Thoracic aorta (tissue), 2 donors: ENCODE data around the gene PBX4. TPM values are rescaled to one million over a fixed set of nuclear protein-coding genes. Genes with fewer than 3 reads are reported as not detected.
A peak's percentile ranks its signal among the peaks of the same experiment; 100 is the strongest.

Source experiments
- ATAC-seq: fragments of 150-250 bp; one replicate; pipeline ENCODE4 v1.8.0; 2017; ENCODE audit warnings: low read depth; ENCODE audit not compliant: insufficient number of reproducible peaks, low FRiP score
- DNase-seq: peaks from one replicate; pipeline ENCODE4 v3.0.0-alpha.2; 2020; ENCODE audit warnings: low spot score
- H3K27ac ChIP-seq, 2 donors: fragments of 200-600 bp; sonication (generic); 1 replicate in 1 of 2; 2 replicates in 1 of 2; pipeline ENCODE4 v1.5.1; 2016; ENCODE audit warnings: mild to moderate bottlenecking in 2 of 2, moderate library complexity in 2 of 2
- H3K27me3 ChIP-seq: fragments of 200-600 bp; sonication (generic); replicated peaks from 2 replicates; pipeline ENCODE4 v1.6.0; 2016; ENCODE audit warnings: mild to moderate bottlenecking; ENCODE audit not compliant: insufficient read depth
- H3K36me3 ChIP-seq: fragments of 200-600 bp; sonication (generic); one replicate; pipeline ENCODE4 v1.5.1; 2016
- H3K4me1 ChIP-seq, 2 donors: fragments of 200-600 bp; sonication (generic); 1 replicate in 1 of 2; 2 replicates in 1 of 2; pipeline versions ENCODE4 v1.5.1 to v1.6.0; 2016; ENCODE audit warnings: low read depth in 2 of 2, mild to moderate bottlenecking in 1 of 2; ENCODE audit not compliant: control insufficient read depth in 1 of 2
- H3K4me3 ChIP-seq: fragments of 200-600 bp; sonication (generic); 2 replicates; pipeline ENCODE4 v1.5.1; 2016; ENCODE audit warnings: mild to moderate bottlenecking
- H3K9me3 ChIP-seq: fragments of 200-600 bp; sonication (generic); 2 replicates; pipeline ENCODE4 v1.5.1; 2016
- total RNA-seq, 2 donors: library from RNA; depleted of rRNA; stranded (reverse); fragments of >200 nt; gene quantifications; one replicate each; pipeline versions ENCODE4 v1.1.0 to v1.2.3, GENCODE V29; 2016
- TF ChIP-seq, protein P1 (sequence below): fragments of 200-600 bp; sonication (generic); IDR thresholded peaks from one replicate; pipeline ENCODE4 v1.5.1; 2019; ENCODE audit warnings: antibody characterized with exemption

PBX4 gene
- total RNA-seq, 2 donors from 2014 or later, result not detected

DNA sequence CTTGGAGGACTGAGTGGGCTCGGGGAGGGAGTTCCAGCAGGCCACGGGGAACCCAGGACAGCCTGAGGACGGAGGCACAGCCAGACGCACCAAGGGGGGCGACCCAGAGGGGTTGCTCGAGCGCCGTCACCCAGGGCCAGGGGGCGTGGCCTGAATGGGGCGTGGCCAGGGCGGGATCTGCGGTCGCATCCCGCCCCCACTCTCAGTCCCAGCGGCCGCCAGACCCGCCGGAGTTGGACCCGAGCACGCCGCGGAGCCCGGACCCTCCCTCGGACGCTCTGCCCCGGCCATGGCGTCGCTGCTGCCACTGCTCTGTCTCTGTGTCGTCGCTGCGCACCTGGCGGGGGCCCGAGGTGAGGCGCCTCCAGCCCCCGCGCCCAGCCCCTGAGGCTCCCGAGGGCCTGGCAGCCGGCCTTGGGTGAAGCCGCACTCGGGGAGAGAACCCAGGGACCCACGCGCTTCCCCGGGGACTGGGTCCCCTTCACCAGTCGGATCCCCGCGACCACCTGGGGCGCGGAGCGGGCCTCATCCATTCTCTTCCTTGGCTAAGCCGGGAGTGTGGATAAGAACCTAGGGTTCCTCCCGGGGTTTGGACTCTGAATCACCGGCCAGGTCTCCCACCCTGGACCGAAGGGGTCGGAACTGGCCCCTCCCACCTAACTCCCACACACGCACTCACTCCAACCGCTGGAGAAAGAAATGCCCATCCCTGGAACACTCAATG is 80.3 kb downstream of the PBX4 start, which contains the start of gene CILP2:
Gene CILP2 (plus strand): TSS at position 205 of the 724 bp plus-strand sequence. CDS start 85 bp downstream, at position 290.
- H3K4me3 ChIP-seq, result peak within 1 kb of the TSS; percentile 55
- H3K27me3 ChIP-seq, result no peaks in the 10 kb centered on the region
- TF ChIP-seq, protein P1, sequence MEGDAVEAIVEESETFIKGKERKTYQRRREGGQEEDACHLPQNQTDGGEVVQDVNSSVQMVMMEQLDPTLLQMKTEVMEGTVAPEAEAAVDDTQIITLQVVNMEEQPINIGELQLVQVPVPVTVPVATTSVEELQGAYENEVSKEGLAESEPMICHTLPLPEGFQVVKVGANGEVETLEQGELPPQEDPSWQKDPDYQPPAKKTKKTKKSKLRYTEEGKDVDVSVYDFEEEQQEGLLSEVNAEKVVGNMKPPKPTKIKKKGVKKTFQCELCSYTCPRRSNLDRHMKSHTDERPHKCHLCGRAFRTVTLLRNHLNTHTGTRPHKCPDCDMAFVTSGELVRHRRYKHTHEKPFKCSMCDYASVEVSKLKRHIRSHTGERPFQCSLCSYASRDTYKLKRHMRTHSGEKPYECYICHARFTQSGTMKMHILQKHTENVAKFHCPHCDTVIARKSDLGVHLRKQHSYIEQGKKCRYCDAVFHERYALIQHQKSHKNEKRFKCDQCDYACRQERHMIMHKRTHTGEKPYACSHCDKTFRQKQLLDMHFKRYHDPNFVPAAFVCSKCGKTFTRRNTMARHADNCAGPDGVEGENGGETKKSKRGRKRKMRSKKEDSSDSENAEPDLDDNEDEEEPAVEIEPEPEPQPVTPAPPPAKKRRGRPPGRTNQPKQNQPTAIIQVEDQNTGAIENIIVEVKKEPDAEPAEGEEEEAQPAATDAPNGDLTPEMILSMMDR, result no peak
- DNase-seq (no peak), ATAC-seq (no peak)
- H3K4me1 ChIP-seq, result peaks cover 4 to 32% of the 10 kb centered on the region in 2 donors
- H3K36me3 ChIP-seq, result no peaks in the 10 kb centered on the region
- no peaks in the 10 kb centered on the region for H3K9me3 ChIP-seq
- no peak within 1 kb of the TSS for H3K27ac ChIP-seq

DNA sequence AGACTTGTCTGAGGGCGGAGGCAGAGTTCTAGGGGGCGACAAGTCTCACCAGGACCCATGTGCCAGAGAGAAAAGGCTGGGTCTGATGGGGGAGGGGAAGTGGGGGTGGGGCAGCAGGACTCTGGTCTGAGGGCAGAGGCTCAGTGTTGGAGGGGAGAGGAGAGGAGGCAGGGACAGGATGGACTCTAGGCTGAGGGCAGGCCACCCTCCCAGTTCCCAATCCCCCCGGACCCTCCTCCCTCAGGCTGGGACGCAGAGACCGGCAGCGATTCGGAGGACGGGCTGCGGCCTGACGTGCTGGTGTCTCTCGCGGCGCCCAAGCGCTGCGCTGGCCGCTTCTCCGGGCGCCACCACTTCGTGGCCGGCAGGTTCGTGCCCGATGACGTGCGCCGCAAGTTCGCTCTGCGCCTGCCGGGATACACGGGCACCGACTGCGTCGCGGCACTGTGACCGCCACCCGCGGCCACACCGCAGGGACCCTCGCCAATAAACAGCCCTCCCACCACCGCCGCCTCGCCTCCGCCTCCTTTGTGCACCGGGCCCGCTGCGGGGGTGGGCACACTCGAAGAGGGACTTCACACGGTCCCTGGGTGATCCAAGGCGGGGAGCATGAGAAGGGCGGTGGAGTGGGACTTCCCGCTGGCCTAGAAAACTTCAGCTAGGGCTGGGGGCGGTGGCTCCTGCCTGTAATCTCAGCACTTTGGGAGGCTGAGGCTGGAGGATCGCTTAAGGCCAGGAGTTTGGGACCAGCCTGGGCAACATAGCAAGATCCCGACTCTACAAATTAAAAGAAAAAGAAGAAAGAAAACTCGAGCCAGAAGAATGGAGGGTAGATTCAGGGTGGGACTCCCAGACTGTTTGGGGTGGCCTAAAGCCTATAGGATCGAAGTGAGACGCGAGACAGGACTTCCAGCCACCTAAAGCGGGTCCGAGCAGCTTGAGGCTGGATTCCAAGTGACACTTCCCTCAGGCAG is 81.1 kb downstream of the PBX4 start:
- ATAC-seq, result no peak
- Histone ChIP-seq H3K36me3 (no peaks in the 10 kb centered on the region), H3K4me1 (peaks cover 4 to 32% of the 10 kb centered on the region in 2 donors), H3K4me3 (peak overlapping the region; percentile 55), H3K27ac (no peak overlapping the region), H3K9me3 (no peaks in the 10 kb centered on the region), H3K27me3 (no peaks in the 10 kb centered on the region)
- TF ChIP-seq, protein P1, result no peak
- no peak for DNase-seq

DNA sequence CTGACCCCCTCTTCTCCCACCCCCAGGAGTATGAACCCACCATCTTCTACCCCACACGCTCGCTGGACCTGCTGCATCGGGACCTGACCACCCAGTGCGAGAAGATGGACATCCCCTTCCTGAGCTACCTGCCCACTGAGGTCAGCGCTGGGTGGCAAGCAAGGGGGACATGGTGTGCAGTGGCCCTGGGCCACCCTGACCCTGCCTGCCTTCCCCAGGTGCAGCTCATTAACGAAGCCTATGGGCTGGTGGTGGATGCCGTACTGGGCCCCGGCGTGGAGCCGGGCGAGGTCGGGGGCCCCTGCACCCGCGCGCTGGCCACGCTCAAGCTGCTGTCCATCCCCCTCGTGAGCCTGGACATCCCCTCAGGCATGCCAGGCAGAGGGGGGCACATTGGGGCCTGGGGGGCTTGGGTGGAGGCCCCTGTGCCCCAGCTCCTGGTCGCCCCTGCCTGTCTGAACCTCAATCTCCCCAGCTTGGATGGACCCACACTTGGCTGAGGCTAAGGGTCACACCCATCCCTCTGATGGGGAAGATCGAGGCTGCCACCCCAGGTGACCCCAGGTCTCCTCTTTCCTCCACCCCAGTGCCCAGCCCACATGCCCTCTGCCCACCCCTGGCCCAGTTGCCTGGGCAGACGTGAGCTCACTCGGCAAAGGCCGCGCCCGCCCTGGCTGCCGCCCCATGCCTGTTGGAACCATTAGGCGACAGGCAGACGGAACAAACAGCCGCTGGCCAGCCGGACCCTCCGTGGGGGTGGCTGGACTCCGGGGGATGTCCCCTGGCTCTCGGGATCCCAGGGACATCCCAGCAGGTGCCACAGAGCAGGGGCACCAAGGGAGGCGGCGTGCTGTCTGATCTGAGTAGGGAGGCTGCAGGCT is 82.9 kb downstream of the PBX4 start:
- Histone ChIP-seq H3K27ac (no peak overlapping the region), H3K9me3 (no peaks in the 10 kb centered on the region), H3K36me3 (no peaks in the 10 kb centered on the region), H3K4me3 (no peak overlapping the region), H3K4me1 (peaks cover 4 to 26% of the 10 kb centered on the region in 2 donors), H3K27me3 (no peaks in the 10 kb centered on the region)
- ATAC-seq (no peak), DNase-seq (no peak)
- TF ChIP-seq, protein P1, result no peak

DNA sequence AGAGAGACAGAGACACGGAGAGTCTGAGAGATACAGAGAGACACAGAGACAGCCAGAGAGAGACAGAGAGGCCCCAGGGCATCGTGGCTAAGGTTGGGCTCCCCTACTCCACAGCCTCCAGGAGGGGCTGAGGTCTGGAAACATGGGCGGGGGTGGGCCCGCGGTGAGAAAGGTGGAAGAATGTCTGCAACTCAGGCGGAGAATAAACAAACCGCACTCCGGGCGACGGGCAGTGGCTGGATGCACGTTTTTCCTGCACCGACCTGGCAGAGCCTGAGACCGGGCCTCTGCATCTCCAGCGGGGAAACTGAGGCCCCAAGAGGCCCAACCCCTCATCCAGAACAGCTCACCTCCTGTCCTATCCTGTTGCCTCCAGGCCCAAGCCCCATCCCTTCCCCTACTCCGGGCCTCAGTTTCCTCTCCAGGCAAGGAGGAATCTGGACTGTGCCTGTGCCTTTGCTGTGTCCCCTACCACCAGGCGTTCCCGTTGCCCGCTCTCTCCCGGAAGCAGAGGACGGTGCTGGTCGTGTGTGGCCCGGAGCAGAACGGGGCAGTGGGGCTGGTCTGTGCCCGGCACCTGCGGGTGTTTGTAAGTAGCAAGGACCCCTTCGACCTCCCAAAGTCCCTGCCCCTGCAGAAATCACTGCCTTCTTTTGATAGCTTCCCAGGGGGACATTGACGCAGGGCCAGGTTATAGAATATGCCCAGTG is 83.8 kb downstream of the PBX4 start:
- Histone ChIP-seq H3K4me3 (no peak overlapping the region), H3K27me3 (no peaks in the 10 kb centered on the region), H3K9me3 (no peaks in the 10 kb centered on the region), H3K27ac (no peak overlapping the region), H3K36me3 (no peaks in the 10 kb centered on the region), H3K4me1 (peaks cover 4 to 20% of the 10 kb centered on the region in 2 donors)
- no peak for ATAC-seq
- DNase-seq, result no peak
- TF ChIP-seq, protein P1, result no peak
